LNCAP (cell line): ENCODE measurements around the gene CTAG1B.

Source experiments
- CTCF ChIP-seq: fragments of 450-650 bp; IDR thresholded peaks from 2 replicates; pipeline ENCODE4 v1.5.1; 2017; ENCODE audit warnings: mild to moderate bottlenecking

CTAG1B gene

GRCh38 chrX:154649503-154650220 lies 30.6 kb upstream of the CTAG1B start:
- no peak for TF ChIP-seq CTCF

DNA sequence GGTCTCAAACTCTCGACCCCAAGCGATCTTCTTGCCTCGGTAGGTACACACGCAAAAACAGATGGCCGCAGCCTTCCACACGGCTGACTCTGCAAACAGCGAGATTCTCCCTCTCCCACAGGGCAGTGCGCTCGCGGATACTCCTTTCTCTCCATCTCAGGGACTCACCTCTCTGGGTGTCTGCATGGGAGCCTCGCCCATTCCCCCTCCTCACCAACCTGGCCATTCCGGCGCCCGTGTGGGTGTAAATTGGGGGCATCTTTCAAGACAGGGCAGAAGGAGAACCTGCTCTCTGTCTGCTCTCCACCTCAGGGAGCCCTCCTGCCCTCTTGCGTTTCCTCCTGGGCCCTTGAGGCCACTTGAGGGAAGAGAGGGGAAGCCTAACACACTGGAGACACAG lies 29.8 kb upstream of the CTAG1B start:
- no peak for TF ChIP-seq CTCF

GRCh38 chrX:154607370-154607769 lies 11.7 kb downstream of the CTAG1B start:
- no peak for TF ChIP-seq CTCF

- TF ChIP-seq CTCF: no peak
These were observed 13.5 kb downstream of the CTAG1B start for GRCh38 chrX:154605566-154605965.

- TF ChIP-seq CTCF: no peak
These were observed 15.3 kb downstream of the CTAG1B start for GRCh38 chrX:154603438-154604430.

GRCh38 chrX:154602766-154603437 lies 16.2 kb downstream of the CTAG1B start:
- TF ChIP-seq CTCF: no peak

- TF ChIP-seq CTCF: no peak
These were observed 16.9 kb downstream of the CTAG1B start for GRCh38 chrX:154602226-154602625.
